ENCODE results near the gene ERP44.
"Not testable (repeated sequence)": the region's sequence is repeated elsewhere in the genome, so short reads cannot be mapped to it uniquely, and the experiment has no call there.

The ERP44 gene

GRCh38 chr9:100098887-100099721 is at the start of gene ERP44, which contains the start of gene INVS:
ERP44 (minus strand) TSS chr9:100099000; CDS start chr9:100098840, 160 bp downstream.
INVS (plus strand) TSS chr9:100099243; CDS start chr9:100104522, 5,279 bp downstream.
- peak; percentile 99 for DNase-seq

GRCh38 chr9:100145976-100146375 is 47.2 kb upstream of the ERP44 start:
- DNase-seq: not testable (repeated sequence)

- DNase-seq: peak; percentile 35
These were observed 46.6 kb upstream of the ERP44 start for GRCh38 chr9:100145167-100145934.

GRCh38 chr9:100141862-100142261 is 43.1 kb upstream of the ERP44 start:
- DNase-seq: not testable (repeated sequence)

- not testable (repeated sequence) for DNase-seq
These were observed 41.5 kb upstream of the ERP44 start for GRCh38 chr9:100140303-100140702.

- peak; percentile 19 for DNase-seq
These were observed 38.0 kb upstream of the ERP44 start for GRCh38 chr9:100136799-100137198.

- no peak for DNase-seq
These were observed 35.9 kb upstream of the ERP44 start for GRCh38 chr9:100134731-100135130.

GRCh38 chr9:100131875-100132430 is 33.2 kb upstream of the ERP44 start:
- no peak for DNase-seq

- DNase-seq: no peak
These were observed 32.4 kb upstream of the ERP44 start for GRCh38 chr9:100131216-100131615.

GRCh38 chr9:100129772-100130171 is 31.0 kb upstream of the ERP44 start:
- DNase-seq: no peak

GRCh38 chr9:100126423-100126822 is 27.6 kb upstream of the ERP44 start:
- peak; percentile 67 for DNase-seq

- DNase-seq: peak; percentile 12
These were observed 27.1 kb upstream of the ERP44 start for GRCh38 chr9:100125910-100126309.

- DNase-seq: no peak
These were observed 26.4 kb upstream of the ERP44 start for GRCh38 chr9:100125236-100125635.

- no peak for DNase-seq
These were observed 21.5 kb upstream of the ERP44 start for GRCh38 chr9:100120286-100120685.

- no peak for DNase-seq
These were observed 18.5 kb upstream of the ERP44 start for GRCh38 chr9:100117316-100117715.

GRCh38 chr9:100112677-100113336 is 14.0 kb upstream of the ERP44 start:
- DNase-seq: peak; percentile 22

GRCh38 chr9:100111235-100111634 is 12.4 kb upstream of the ERP44 start:
- DNase-seq: no peak

- no peak for DNase-seq
These were observed 9.8 kb upstream of the ERP44 start for GRCh38 chr9:100108559-100108958.

GRCh38 chr9:100106616-100107015 is 7.8 kb upstream of the ERP44 start:
- DNase-seq: no peak

- no peak for DNase-seq
These were observed 7.1 kb upstream of the ERP44 start for GRCh38 chr9:100105861-100106260.

- no peak for DNase-seq
These were observed 5.5 kb upstream of the ERP44 start for GRCh38 chr9:100104314-100104713.

- DNase-seq: peak; percentile 90
These were observed 2.8 kb upstream of the ERP44 start for GRCh38 chr9:100101608-100102007.

GRCh38 chr9:100100146-100100667 is 1.4 kb upstream of the ERP44 start:
- DNase-seq: peak; percentile 69

Measured in hematopoietic multipotent progenitor cell treated with erythropoietin and hydrocortisone succinate and interleukin-3 and kit ligand, for 8 days (in vitro differentiated cells).